ENCODE data around the gene CYP19A1. TPM values are rescaled to one million over a fixed set of nuclear protein-coding genes. Genes with fewer than 3 reads are reported as not detected.

The CYP19A1 gene
- total RNA-seq = not detected in 2 replicates

DNA sequence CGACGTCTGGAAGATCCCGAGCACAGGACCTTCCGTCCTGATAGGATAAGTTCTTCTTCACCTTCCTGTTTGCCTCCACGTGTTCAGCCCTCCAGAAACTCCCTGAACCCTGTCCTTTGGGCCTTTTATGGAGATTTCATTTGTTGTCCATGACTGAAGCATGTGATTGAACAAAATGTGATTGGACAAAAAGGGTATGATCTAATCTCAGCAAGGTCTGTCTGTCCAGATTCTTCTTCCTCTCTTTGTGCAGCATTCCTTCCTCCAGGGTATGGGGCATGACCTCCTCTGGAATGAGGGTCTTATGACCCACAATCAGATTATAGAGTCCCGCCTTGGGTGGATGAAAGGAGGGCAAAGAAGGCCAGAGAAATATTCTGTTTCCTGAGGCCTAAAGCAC is at the start of gene CYP19A1:
CYP19A1 (minus strand) TSS at position 101 of the 400 bp plus-strand sequence. CDS start 95,684 bp downstream, outside the sequence.

GRCh38 chr15:51341366-51342226 is 3.2 kb upstream of the CYP19A1 start, which contains the start of gene GLDN:
TSS of gene GLDN (plus strand) at chr15:51341655. CDS start at chr15:51341685, 30 bp downstream.

Other genes starting within 250 kb of the CYP19A1 start
- 3.0 and 4.1 TPM in 2 replicates for gene TNFAIP8L3, start 243.7 kb downstream of the CYP19A1 start, total RNA-seq
- gene GLDN, start 3.1 kb upstream of the CYP19A1 start, total RNA-seq = 0.07 and 0.34 TPM in 2 replicates

All from nasal cavity respiratory epithelium epithelial cell of viscerocranial mucosa (primary cell).